Lower lobe of right lung (tissue), 2 donors: ENCODE results near the gene WSCD1. TPM values are rescaled to one million over a fixed set of nuclear protein-coding genes. Genes with fewer than 3 reads are reported as not detected.

ENCODE experiments used
- ATAC-seq, 2 donors: fragments of 200-7000 bp; cut with Tn5 transposase; one replicate each; pipeline ENCODE4 v1.9.1; 2020 to 2022; ENCODE audit warnings: mild to moderate bottlenecking in 2 of 2, moderate library complexity in 2 of 2
- DNase-seq: peaks from one replicate; pipeline ENCODE4 v3.0.0-alpha.2; 2020
- H3K27ac ChIP-seq: fragments of 200-600 bp; one replicate; pipeline ENCODE4 v1.8.0; 2022
- H3K27me3 ChIP-seq: fragments of 200-600 bp; one replicate; pipeline ENCODE4 v1.8.0; 2022; ENCODE audit warnings: low read depth
- H3K36me3 ChIP-seq: fragments of 200-600 bp; one replicate; pipeline ENCODE4 v1.8.0; 2022; ENCODE audit warnings: mild to moderate bottlenecking
- H3K4me1 ChIP-seq: fragments of 200-600 bp; one replicate; pipeline ENCODE4 v1.8.0; 2022
- H3K4me3 ChIP-seq: fragments of 200-600 bp; one replicate; pipeline ENCODE4 v1.8.0; 2022; ENCODE audit warnings: mild to moderate bottlenecking
- H3K9me3 ChIP-seq: fragments of 200-600 bp; one replicate; pipeline ENCODE4 v1.8.0; 2022
- intact Hi-C: fragments of 100-400 bp; cut with DNase I; formaldehyde crosslinking; loops from one replicate; pipeline ENCODE4 v1.11.0; 2022
- total RNA-seq: library from RNA; stranded (reverse); fragmentation: NEBNext Ultra II Directional; extraction: Animal tissue kit (Norgen Biotek cat#: 25700); gene quantifications from one replicate; pipeline ENCODE4 v1.2.1, GENCODE V29; 2021
- TF ChIP-seq, protein P1 (sequence below): fragments of 200-600 bp; IDR thresholded peaks from one replicate; pipeline ENCODE4 v1.8.0; 2022; ENCODE audit warnings: antibody characterized with exemption, mild to moderate bottlenecking
- donor health status: DM: no; HTN: yes; CAD: no; lungs with severe emphysema.

WSCD1 gene
- total RNA-seq, 1 donor from 2014 or later, result 3.6 TPM

GRCh38 chr17:6027342-6028024 is 42.7 kb upstream of the WSCD1 start:
- Histone ChIP-seq H3K36me3 (no peaks in the 10 kb centered on the region), H3K27ac (no peak overlapping the region), H3K9me3 (no peaks in the 10 kb centered on the region), H3K4me1 (no peaks in the 10 kb centered on the region), H3K27me3 (peaks cover 8% of the 10 kb centered on the region), H3K4me3 (no peak overlapping the region)
- DNase-seq (no peak), ATAC-seq (no peak)
- TF ChIP-seq, protein P1, sequence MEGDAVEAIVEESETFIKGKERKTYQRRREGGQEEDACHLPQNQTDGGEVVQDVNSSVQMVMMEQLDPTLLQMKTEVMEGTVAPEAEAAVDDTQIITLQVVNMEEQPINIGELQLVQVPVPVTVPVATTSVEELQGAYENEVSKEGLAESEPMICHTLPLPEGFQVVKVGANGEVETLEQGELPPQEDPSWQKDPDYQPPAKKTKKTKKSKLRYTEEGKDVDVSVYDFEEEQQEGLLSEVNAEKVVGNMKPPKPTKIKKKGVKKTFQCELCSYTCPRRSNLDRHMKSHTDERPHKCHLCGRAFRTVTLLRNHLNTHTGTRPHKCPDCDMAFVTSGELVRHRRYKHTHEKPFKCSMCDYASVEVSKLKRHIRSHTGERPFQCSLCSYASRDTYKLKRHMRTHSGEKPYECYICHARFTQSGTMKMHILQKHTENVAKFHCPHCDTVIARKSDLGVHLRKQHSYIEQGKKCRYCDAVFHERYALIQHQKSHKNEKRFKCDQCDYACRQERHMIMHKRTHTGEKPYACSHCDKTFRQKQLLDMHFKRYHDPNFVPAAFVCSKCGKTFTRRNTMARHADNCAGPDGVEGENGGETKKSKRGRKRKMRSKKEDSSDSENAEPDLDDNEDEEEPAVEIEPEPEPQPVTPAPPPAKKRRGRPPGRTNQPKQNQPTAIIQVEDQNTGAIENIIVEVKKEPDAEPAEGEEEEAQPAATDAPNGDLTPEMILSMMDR, result no peak
- intact Hi-C loops, result no loop called here

DNA sequence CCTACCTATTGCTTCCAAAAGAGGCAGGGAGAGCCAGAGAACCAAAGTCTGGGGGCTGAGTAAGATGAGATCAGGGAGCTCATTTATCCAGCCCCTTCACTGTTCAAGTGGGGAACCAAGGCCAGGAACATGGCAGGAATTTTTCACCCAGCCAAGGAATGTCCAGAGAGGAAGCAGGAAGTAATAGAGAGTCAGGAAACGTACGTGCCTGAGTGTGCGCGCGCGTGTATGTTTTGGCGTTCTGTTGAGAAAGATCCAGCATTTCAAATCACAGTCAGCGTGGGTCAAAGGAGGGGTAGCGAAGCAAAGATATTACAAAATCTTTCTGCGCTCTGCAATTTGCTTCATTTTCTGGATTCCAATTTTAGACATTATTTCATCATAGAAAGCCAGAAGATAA is 41.9 kb upstream of the WSCD1 start:
- Histone ChIP-seq H3K27ac (no peak overlapping the region), H3K27me3 (peaks cover 9% of the 10 kb centered on the region), H3K36me3 (no peaks in the 10 kb centered on the region), H3K4me3 (no peak overlapping the region), H3K9me3 (no peaks in the 10 kb centered on the region), H3K4me1 (no peaks in the 10 kb centered on the region)
- DNase-seq, result no peak
- intact Hi-C loops, result no loop called here
- ATAC-seq, result no peak
- TF ChIP-seq, protein P1, result no peak

- Histone ChIP-seq H3K27ac (no peak overlapping the region), H3K9me3 (no peaks in the 10 kb centered on the region), H3K27me3 (peaks cover 10% of the 10 kb centered on the region), H3K36me3 (no peaks in the 10 kb centered on the region), H3K4me3 (no peak overlapping the region), H3K4me1 (no peaks in the 10 kb centered on the region)
- DNase-seq, result no peak
- intact Hi-C loops, result no loop called here
- ATAC-seq, result no peak
- TF ChIP-seq, protein P1, result no peak
These were observed 34.3 kb upstream of the WSCD1 start for GRCh38 chr17:6035801-6036394.

- H3K36me3 ChIP-seq, result no peaks in the 10 kb centered on the region
- ATAC-seq (no peak), DNase-seq (no peak)
- TF ChIP-seq, protein P1, result no peak
- no peaks in the 10 kb centered on the region for H3K9me3 ChIP-seq
- no peaks in the 10 kb centered on the region for H3K27me3 ChIP-seq
- no peaks in the 10 kb centered on the region for H3K4me1 ChIP-seq
- intact Hi-C loops, result no loop called here
- H3K4me3 ChIP-seq, result no peak overlapping the region
- H3K27ac ChIP-seq, result no peak overlapping the region
These were observed 29.7 kb upstream of the WSCD1 start for GRCh38 chr17:6040504-6040903.

- H3K27ac ChIP-seq, result no peak overlapping the region
- H3K27me3 ChIP-seq, result no peaks in the 10 kb centered on the region
- H3K4me3 ChIP-seq, result no peak overlapping the region
- H3K36me3 ChIP-seq, result no peaks in the 10 kb centered on the region
- DNase-seq (no peak), ATAC-seq (no peak)
- TF ChIP-seq, protein P1, result no peak
- H3K4me1 ChIP-seq, result no peaks in the 10 kb centered on the region
- H3K9me3 ChIP-seq, result no peaks in the 10 kb centered on the region
- intact Hi-C loops, result no loop called here
These were observed 28.9 kb upstream of the WSCD1 start for GRCh38 chr17:6041246-6041645.
